Endothelial cell (in vitro differentiated cells): ENCODE measurements around the gene PLA2G4E. TPM values are rescaled to one million over a fixed set of nuclear protein-coding genes. Genes with fewer than 3 reads are reported as not detected.

Experiments used
- DNase-seq: peaks from one replicate; pipeline ENCODE4 v3.0.0; 2021; ENCODE audit warnings: low spot score
- H3K27ac Mint-ChIP-seq: one replicate; pipeline ENCODE4 v1.8.0; 2021; ENCODE audit warnings: mixed read lengths, inconsistent platforms; ENCODE audit not compliant: unreplicated experiment
- H3K27me3 Mint-ChIP-seq: one replicate; pipeline ENCODE4 v1.8.0; 2021; ENCODE audit warnings: mild to moderate bottlenecking, moderate library complexity, mixed read lengths, inconsistent platforms; ENCODE audit not compliant: unreplicated experiment
- H3K36me3 Mint-ChIP-seq: one replicate; pipeline ENCODE4 v1.8.0; 2021; ENCODE audit warnings: mild to moderate bottlenecking, low read depth, mixed read lengths, inconsistent platforms; ENCODE audit not compliant: unreplicated experiment
- H3K4me1 Mint-ChIP-seq: one replicate; pipeline ENCODE4 v1.8.0; 2021; ENCODE audit warnings: mild to moderate bottlenecking, mixed read lengths, inconsistent platforms; ENCODE audit not compliant: unreplicated experiment
- H3K4me3 Mint-ChIP-seq: one replicate; pipeline ENCODE4 v1.8.0; 2021; ENCODE audit warnings: mild to moderate bottlenecking, mixed read lengths, inconsistent platforms; ENCODE audit not compliant: unreplicated experiment
- H3K9me3 Mint-ChIP-seq: one replicate; pipeline ENCODE4 v1.8.0; 2021; ENCODE audit warnings: mixed read lengths, inconsistent platforms; ENCODE audit not compliant: unreplicated experiment
- total RNA-seq: library from RNA; stranded (reverse); fragmentation: NEBNext Ultra II Directional; extraction: Animal tissue kit (Norgen Biotek cat#: 25700); gene quantifications from one replicate; pipeline ENCODE4 v1.2.1, GENCODE V29; 2021; ENCODE audit not compliant: unreplicated experiment
- TF ChIP-seq, protein P1 (sequence below): fragments of 200-600 bp; sonication (generic); IDR thresholded peaks from one replicate; pipeline ENCODE4 v1.5.0; 2021; ENCODE audit warnings: antibody characterized with exemption; ENCODE audit not compliant: unreplicated experiment

Gene PLA2G4E
- total RNA-seq, 1 donor from 2014 or later: not detected

DNA sequence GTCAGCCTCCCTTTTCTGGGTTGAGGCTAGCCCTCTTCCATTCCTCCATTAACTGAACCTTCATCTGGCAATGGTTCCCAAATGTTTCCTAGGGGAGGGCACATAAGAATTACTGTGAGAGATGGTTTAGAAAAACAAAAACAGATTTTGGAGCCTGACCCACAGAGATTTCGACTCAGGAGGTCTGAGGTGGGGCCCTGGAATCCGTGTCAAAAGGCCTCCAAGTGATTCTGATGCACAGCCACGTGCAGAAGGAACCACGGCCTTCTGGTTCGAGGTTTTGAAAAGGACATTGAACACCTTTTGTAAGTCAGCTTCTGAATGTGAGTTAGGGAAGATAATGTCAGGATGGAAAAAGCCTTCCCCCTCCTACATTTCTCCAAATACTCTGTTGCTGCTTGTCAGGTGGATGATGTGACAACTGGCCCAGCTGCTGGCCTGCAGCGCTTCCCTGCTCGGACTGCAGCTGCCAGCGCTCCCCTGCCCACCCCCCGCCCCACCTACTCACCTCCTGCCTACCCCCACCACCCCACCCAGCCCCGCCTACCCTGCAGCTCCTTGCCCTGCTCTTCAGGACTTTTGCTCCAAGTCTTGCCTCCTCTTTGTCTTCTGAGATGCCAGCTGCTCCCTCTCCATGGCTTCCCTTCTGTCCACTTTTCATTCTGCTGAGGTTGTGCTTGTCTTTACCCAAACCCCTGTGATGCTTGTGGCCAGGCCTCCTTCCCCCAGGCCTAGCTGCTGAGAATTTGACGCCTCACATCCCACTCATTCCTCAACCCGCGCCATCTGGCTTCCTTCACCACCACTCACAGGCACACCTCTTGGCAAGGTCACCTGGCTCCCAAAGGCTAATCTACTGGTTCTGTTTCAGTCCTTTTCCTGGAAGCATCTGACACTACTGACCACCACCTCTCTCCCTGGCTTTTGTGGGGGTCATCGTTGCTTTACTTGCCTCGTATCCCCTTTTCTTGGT lies 55.1 kb downstream of the PLA2G4E start:
- H3K4me1 Mint-ChIP-seq: peaks cover 48% of the 10 kb centered on the region
- peaks cover 5% of the 10 kb centered on the region for H3K27me3 Mint-ChIP-seq
- H3K4me3 Mint-ChIP-seq: peak overlapping the region; percentile 33
- H3K27ac Mint-ChIP-seq: no peak overlapping the region
- no peaks in the 10 kb centered on the region for H3K9me3 Mint-ChIP-seq
- peaks cover 11% of the 10 kb centered on the region for H3K36me3 Mint-ChIP-seq
- DNase-seq: no peak
- TF ChIP-seq, protein P1, sequence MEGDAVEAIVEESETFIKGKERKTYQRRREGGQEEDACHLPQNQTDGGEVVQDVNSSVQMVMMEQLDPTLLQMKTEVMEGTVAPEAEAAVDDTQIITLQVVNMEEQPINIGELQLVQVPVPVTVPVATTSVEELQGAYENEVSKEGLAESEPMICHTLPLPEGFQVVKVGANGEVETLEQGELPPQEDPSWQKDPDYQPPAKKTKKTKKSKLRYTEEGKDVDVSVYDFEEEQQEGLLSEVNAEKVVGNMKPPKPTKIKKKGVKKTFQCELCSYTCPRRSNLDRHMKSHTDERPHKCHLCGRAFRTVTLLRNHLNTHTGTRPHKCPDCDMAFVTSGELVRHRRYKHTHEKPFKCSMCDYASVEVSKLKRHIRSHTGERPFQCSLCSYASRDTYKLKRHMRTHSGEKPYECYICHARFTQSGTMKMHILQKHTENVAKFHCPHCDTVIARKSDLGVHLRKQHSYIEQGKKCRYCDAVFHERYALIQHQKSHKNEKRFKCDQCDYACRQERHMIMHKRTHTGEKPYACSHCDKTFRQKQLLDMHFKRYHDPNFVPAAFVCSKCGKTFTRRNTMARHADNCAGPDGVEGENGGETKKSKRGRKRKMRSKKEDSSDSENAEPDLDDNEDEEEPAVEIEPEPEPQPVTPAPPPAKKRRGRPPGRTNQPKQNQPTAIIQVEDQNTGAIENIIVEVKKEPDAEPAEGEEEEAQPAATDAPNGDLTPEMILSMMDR: no peak

DNA sequence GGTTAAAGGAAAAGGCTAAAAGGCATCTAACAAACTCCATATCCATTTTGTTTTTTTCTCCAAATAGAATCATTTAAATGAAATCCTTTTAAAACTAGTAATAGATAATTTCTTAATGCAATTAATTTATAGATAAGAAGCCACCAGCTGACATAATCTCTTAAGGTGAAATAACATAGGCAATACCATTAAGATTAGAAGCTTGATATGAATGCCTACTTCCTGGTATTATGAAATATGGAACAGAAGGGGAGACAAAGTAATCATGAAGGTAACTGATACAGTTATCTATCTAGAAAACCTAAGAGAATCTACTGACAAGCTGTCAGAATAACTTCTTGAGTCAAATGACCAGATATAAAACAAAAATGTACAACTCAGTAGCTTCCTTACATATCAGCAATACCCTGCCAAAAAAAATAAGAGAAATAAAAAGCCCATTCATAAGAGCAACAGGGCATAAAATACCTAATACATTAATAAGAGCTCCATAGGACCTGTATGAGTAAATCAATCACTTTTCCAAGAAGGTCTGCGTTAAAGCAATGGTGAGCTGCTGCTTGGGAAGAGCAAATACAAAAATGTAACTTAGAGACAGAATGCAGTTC lies 59.1 kb downstream of the PLA2G4E start:
- no peak overlapping the region for H3K27ac Mint-ChIP-seq
- DNase-seq: no peak

DNA sequence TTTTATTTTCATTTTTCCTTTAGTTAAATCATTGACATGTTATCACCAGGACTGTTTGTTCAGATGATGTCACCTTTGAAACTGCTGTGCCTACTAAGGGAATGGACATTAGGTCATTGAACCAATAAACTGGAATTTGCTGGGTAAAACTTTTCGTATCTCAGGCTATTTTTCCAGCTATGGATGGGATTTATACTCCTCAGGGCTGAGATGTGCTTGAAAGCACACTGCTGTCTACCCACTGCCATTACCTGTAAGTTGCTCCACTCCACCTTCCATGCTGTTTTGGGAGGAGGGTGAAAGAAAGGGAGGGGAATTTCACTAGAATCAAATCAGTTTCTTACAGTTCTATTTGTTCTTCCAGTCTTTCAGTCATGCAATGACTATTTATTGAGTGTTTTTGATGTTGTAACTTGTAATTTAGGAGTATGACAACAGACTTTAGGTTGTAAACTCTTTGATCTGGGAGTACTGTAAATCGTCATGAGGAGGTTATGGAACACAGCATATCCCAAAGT lies 59.8 kb downstream of the PLA2G4E start:
- Mint-ChIP-seq H3K4me3 (no peak overlapping the region), H3K27me3 (no peaks in the 10 kb centered on the region), H3K36me3 (peaks cover 21% of the 10 kb centered on the region), H3K9me3 (no peaks in the 10 kb centered on the region), H3K4me1 (peaks cover 44% of the 10 kb centered on the region), H3K27ac (no peak overlapping the region)
- DNase-seq: no peak
- TF ChIP-seq, protein P1: no peak

More for the DNA sequence above, 59.1 kb downstream of the PLA2G4E start:
- Mint-ChIP-seq H3K27me3 (no peaks in the 10 kb centered on the region), H3K4me3 (no peak overlapping the region), H3K9me3 (no peaks in the 10 kb centered on the region), H3K36me3 (peaks cover 20% of the 10 kb centered on the region), H3K4me1 (peaks cover 44% of the 10 kb centered on the region)
- TF ChIP-seq, protein P1: no peak

DNA sequence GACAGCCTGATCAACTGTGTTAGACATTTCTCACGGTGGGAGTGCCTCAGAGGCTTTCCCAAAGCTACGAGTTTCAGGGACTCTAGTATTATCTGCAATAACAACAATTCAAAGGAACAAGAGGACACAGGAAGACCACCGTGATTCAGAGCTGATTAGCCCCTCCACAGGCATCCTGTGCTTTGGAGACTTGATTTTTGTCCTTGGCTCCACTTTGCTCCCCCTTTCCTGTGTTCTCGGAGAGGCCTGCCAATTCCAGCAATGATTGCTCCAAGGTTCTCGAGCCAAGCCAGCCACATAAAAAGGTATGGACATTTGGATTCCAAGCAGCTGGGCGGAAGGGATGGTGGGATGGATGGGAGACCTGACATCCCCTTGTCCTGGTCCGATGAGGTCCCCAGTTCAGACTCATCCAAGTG lies 62.8 kb downstream of the PLA2G4E start:
- H3K9me3 Mint-ChIP-seq: no peaks in the 10 kb centered on the region
- peaks cover 55% of the 10 kb centered on the region for H3K4me1 Mint-ChIP-seq
- TF ChIP-seq, protein P1: no peak
- no peak for DNase-seq
- peaks cover 24% of the 10 kb centered on the region for H3K36me3 Mint-ChIP-seq
- H3K27me3 Mint-ChIP-seq: no peaks in the 10 kb centered on the region
- peak overlapping the region; percentile 94 for H3K27ac Mint-ChIP-seq
- H3K4me3 Mint-ChIP-seq: peak overlapping the region; percentile 85
